Subcutaneous adipose tissue (tissue), 4 donors: ENCODE results near the gene CTTN. TPM values are rescaled to one million over a fixed set of nuclear protein-coding genes. Genes with fewer than 3 reads are reported as not detected.

ENCODE experiments used
- total RNA-seq, 4 donors: library from RNA; depleted of rRNA; stranded (reverse); fragments of >200 nt; gene quantifications; one replicate each; pipeline ENCODE4 v1.1.0, GENCODE V29; 2016
- TF ChIP-seq, protein P1 (sequence below): fragments of 450-650 bp; IDR thresholded peaks from one replicate; pipeline ENCODE4 v1.5.1; 2016; ENCODE audit warnings: low read depth, mild to moderate bottlenecking, control low read depth, antibody characterized with exemption, moderate library complexity

The CTTN gene
- total RNA-seq, 4 donors from 2014 or later, result 170 to 264 (median 181) TPM

DNA sequence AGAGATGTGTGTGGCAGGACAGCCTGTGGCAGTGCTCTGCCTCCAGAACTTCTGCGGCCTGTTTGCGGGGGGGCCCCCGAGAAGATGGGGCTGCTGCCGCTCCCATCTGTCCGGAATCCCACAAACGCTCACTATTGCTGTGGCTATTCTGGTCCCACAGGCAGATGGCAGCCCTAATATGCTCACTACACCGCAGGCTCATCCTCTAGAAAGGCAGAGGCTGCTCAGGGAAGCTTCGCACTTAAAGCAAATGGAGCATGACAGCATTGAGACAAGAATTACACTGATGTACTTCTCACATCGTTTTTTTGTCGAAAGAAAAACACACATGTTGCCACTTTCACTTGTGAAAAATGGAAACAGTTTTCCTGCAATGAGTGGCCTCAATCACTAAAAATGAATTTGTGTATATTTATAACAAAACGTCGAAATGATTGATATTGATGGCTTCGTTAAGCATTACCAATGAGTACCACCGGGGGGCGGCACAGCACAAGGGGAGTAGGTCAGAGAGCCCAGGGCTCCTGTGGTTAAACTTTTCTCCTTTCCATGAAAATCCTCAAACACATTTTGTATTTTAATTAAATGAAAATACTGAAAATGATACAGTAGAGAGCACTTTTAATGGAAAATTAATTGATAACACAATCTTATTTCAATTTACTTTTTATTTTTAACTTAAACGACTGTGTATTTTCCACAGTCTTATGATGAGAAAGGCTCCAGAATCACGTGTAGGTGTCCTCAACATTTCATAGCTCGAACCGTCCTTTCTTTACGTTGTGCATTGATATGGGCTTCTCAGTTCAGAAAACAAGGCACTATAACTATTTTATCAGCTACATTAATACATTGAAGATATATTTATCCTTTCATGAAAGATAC lies 69.1 kb downstream of the CTTN start:
- TF ChIP-seq, protein P1, sequence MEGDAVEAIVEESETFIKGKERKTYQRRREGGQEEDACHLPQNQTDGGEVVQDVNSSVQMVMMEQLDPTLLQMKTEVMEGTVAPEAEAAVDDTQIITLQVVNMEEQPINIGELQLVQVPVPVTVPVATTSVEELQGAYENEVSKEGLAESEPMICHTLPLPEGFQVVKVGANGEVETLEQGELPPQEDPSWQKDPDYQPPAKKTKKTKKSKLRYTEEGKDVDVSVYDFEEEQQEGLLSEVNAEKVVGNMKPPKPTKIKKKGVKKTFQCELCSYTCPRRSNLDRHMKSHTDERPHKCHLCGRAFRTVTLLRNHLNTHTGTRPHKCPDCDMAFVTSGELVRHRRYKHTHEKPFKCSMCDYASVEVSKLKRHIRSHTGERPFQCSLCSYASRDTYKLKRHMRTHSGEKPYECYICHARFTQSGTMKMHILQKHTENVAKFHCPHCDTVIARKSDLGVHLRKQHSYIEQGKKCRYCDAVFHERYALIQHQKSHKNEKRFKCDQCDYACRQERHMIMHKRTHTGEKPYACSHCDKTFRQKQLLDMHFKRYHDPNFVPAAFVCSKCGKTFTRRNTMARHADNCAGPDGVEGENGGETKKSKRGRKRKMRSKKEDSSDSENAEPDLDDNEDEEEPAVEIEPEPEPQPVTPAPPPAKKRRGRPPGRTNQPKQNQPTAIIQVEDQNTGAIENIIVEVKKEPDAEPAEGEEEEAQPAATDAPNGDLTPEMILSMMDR, result no peak

DNA sequence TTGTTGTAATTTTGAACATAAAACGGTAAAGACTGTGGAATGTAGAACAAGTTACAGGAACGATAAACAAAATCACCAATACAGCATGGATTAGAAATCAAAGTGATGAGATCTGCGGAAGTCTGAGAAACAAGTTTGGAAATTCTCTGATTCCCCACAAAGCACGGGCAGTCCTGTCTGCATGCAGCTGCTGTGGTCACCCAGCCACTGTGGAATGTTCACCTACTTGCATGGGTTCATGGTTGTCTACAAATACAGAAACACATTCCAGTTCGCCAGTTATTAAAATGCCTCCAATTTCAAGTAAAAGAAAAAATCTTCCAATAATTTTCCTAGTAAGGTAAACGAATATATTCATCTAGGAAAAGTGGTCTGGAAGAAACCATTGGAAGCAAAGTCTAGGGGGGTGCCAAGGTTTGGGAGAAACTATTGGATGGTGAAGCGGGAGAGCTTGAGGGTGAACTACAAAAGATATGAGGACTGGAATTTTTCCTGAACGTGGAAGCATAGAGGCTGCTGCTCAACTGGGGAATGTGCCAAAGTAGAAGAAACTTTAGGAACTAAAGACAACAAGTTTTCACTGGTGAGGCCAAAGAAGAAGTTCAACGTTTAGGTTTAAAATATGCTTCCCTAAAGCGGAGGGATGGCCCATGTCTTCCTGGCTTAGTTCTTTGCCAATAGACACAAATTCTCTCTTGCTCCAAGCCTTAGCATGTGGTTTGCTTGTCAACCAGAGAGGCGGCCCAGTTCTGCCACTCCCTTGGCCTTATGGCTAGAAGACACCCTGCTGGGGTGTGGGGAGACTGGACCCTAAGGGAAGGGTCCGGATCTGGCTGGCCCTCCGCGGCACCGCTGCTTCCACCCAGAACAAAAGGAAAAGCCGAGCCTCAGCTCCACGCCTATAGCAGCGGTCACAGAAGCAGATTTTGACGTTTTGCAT lies 70.2 kb downstream of the CTTN start:
- TF ChIP-seq, protein P1, result no peak

DNA sequence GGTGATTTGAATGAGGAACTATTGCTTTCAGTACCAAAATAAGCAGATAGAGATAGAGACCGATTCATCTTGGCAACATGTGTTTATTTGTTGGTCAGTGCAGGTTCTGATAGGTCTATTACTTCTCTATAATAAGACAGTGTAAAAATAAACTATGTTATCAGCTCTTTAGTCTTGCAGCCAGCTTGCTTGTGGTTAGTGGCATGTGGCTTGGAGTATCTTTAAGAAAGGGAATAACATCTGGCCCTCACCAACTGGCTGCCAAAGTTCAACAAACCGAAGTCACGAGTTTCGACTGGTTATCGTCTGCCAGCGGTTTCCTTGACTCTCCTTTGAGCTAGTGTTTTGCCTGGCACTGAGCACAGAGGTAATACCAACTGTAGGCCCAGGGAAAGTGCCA lies 71.8 kb downstream of the CTTN start:
- TF ChIP-seq, protein P1, result no peak

DNA sequence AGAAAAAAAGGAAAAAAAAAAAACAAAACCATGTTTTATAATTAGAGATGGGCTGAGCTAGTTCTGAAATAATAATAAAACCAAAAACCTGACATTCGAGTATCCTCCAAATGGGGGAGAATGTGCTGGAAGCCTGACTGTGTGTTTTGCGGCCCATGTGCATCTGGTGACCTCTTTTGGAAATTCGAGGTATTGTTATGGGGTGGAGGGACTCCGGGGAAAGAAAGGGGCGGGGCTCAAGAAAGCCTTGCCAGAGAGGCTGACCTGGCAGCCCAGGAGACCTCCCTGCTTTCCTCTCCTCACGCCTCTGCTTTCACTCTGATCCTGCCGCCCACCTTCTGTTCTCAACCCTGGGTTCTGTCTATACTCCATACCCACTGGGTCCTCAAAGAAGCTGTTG lies 72.9 kb downstream of the CTTN start:
- TF ChIP-seq, protein P1, result no peak

DNA sequence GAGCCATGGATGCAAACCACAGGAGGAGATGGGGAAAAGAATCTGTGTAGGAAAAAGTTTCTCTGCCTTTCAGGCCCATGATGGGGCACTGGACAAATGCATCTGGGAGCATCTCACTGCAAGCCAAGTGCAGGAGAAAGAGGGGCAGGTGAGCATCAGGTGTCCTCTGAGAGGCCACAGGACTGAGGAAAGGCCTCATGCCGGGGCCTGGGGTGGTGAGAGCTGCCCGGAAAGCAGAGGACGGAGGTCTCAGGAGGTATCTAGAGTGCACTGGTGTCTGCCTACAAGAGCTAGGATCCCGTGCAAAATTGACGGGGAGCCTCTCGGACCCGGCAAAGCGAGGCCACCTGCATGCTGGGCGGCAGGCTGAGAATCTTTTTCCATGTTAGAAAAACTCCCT lies 73.9 kb downstream of the CTTN start:
- TF ChIP-seq, protein P1, result no peak

DNA sequence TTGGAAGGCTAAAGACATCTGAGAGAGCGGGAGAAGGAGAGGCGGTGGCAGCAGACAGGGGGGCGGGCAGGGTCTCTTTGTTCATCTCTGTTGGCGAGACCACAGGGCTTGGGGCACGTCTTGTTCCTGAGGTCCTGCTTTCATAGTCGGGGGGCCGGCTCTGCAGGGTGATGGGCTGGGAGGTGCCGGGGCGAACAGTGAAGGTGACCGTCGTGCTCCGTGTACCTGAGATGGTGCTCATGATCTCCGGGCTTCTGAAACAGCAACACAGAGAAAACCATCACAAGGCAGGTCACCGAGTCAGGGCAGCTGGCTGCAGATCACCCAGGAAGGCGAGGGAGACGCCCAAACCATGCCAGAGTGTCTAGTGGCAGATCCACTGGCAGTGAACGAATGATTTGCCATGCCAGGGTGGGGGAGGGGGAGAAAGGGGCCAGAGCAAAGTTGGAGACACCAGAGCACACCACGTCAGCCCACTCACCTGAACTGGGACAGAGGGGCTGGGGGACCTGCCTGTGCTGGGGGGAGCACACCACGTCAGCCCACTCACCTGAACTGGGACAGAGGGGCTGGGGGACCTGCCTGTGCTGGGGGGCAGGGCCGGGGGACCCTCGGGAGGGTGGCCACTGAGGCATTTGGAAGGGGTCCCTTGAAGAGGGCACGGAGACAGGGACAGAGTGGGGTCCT lies 75.0 kb downstream of the CTTN start:
- TF ChIP-seq, protein P1, result no peak
